ENCODE data around the gene FYN. TPM values are rescaled to one million over a fixed set of nuclear protein-coding genes. Genes with fewer than 3 reads are reported as not detected.

The FYN gene
- total RNA-seq, 1 experiment from 2014 or later, result 18.5 TPM

DNA sequence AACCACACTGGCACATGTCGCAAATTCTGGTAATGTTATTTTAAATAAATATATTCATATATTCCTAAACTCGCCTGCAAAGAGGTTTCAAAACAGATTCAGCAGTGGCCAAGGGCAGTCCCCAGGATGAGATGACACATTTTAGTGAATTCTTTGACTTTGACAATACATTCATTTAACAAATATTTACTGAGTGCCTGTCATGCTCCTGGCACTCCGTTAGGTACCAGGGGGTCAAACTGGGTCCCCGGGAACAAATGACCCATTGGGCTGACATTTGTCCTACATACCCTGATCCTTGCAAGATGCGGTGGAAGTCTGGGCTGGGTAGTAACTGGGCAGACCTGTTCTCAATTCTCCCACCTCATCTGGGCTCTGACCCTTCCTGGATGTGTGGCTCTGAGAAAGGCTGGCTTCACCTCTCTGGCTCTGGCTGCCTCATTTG, 74.9 kb downstream of the FYN start (continued):
- no peak for TF ChIP-seq YY1 (IDR thresholded peaks at IDR 0.05; ENCODE audit: extremely low read depth, insufficient replicate concordance, low read depth, low read length)
- TF ChIP-seq EGR1 (IDR thresholded peaks at IDR 0.05; ENCODE audit: low read depth), result no peak
- no peak for TF ChIP-seq ZNF274 (IDR thresholded peaks at IDR 0.05; ENCODE audit: low read depth, low read length)
- TF ChIP-seq EZH2phosphoT487 (IDR thresholded peaks at IDR 0.05; ENCODE audit: borderline replicate concordance), result no peak
- TF ChIP-seq POLR2A (IDR thresholded peaks at IDR 0.05; ENCODE audit: borderline replicate concordance, extremely low read depth, insufficient read depth, insufficient read length), result no peak
- TF ChIP-seq, protein P1, sequence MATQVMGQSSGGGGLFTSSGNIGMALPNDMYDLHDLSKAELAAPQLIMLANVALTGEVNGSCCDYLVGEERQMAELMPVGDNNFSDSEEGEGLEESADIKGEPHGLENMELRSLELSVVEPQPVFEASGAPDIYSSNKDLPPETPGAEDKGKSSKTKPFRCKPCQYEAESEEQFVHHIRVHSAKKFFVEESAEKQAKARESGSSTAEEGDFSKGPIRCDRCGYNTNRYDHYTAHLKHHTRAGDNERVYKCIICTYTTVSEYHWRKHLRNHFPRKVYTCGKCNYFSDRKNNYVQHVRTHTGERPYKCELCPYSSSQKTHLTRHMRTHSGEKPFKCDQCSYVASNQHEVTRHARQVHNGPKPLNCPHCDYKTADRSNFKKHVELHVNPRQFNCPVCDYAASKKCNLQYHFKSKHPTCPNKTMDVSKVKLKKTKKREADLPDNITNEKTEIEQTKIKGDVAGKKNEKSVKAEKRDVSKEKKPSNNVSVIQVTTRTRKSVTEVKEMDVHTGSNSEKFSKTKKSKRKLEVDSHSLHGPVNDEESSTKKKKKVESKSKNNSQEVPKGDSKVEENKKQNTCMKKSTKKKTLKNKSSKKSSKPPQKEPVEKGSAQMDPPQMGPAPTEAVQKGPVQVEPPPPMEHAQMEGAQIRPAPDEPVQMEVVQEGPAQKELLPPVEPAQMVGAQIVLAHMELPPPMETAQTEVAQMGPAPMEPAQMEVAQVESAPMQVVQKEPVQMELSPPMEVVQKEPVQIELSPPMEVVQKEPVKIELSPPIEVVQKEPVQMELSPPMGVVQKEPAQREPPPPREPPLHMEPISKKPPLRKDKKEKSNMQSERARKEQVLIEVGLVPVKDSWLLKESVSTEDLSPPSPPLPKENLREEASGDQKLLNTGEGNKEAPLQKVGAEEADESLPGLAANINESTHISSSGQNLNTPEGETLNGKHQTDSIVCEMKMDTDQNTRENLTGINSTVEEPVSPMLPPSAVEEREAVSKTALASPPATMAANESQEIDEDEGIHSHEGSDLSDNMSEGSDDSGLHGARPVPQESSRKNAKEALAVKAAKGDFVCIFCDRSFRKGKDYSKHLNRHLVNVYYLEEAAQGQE (IDR thresholded peaks at IDR 0.05; ENCODE audit: low read depth), result no peak
- TF ChIP-seq, protein P2, sequence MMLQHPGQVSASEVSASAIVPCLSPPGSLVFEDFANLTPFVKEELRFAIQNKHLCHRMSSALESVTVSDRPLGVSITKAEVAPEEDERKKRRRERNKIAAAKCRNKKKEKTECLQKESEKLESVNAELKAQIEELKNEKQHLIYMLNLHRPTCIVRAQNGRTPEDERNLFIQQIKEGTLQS (IDR thresholded peaks at IDR 0.05), result no peak

DNA sequence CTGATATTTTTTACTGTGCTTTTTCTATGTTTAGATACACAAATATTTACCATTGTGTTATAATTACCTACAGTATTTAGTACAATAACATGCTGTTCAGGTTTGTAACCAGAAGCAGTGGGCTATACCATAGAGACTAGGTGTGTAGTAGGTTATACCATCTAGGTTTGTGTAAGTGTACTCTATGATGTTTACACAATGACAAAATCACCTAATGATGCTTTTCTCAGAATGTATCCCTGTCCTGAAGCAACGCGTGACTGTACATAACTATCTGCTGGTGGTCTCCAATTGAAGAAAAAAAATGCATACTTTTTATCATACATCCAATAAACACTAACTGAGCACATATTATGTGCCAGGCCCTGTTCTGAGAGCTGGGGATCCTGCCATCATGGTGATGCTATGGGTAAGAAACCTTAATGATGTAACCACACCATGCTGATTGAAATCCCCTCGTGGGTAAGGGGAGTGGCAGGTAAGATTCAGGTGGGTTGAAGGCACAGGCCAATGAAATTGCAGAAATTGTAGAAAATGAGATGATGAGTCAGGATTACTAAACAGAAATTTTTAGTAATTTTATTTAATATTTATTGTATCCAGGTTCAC, 76.8 kb downstream of the FYN start:
- Histone ChIP-seq H3K9ac (ENCODE audit: low read length) (no peak overlapping the region), H2AFZ (ENCODE audit: low read depth, low read length, poor library complexity, severe bottlenecking) (no peak overlapping the region), H3K4me2 (ENCODE audit: low read length) (no peak overlapping the region), H3K4me1 (ENCODE audit: control insufficient read depth in 1 of 2, insufficient read depth in 2 of 2, low read length in 2 of 2) (no peaks in the 10 kb centered on the region), H3K9me3 (ENCODE audit: control insufficient read depth in 1 of 2, insufficient read depth in 1 of 2, low read depth in 1 of 2, low read length in 2 of 2) (no peaks in the 10 kb centered on the region), H3K27ac (ENCODE audit: low read depth, low read length) (no peak overlapping the region), H3K36me3 (ENCODE audit: control insufficient read depth in 1 of 2, insufficient read depth in 2 of 2, low read length in 2 of 2) (no peaks in the 10 kb centered on the region), H4K20me1 (ENCODE audit: insufficient read depth) (no peaks in the 10 kb centered on the region), H3K27me3 (ENCODE audit: insufficient read depth, low read length) (no peaks in the 10 kb centered on the region), H3K4me3 (replicated peaks in 1 of 2; ENCODE audit: low read depth in 1 of 2, low read length in 2 of 2) (no peak overlapping the region), H3K9me2 (ENCODE audit: insufficient read depth) (no peaks in the 10 kb centered on the region), H3K79me2 (ENCODE audit: insufficient read depth, low read length) (no peaks in the 10 kb centered on the region)
- intact Hi-C loops (cut with micrococcal nuclease), result no loop called here
- DNase-seq (ENCODE audit: low read depth, low spot score), result no peak
- ChIA-PET RAD21 (ENCODE audit: low non-redundant PET in 1 of 2, low total read pairs in 2 of 2, uncharacterized antibody in 2 of 2, unreplicated experiment in 2 of 2) (no interaction called here), CTCF (no interaction called here), POLR2A (no interaction called here)
- BruUV-seq (replicated peaks), result no TSS peak
- ATAC-seq, result no peak
- TF ChIP-seq, protein P3, sequence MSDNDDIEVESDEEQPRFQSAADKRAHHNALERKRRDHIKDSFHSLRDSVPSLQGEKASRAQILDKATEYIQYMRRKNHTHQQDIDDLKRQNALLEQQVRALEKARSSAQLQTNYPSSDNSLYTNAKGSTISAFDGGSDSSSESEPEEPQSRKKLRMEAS (IDR thresholded peaks at IDR 0.05), result no peak
- no peak for TF ChIP-seq RAD21 (IDR thresholded peaks at IDR 0.05; ENCODE audit: low read depth)
- TF ChIP-seq SIN3A (IDR thresholded peaks at IDR 0.05; ENCODE audit: low read depth), result no peak
- TF ChIP-seq, protein P1 (IDR thresholded peaks at IDR 0.05; ENCODE audit: low read depth), result no peak
- TF ChIP-seq, protein P4, sequence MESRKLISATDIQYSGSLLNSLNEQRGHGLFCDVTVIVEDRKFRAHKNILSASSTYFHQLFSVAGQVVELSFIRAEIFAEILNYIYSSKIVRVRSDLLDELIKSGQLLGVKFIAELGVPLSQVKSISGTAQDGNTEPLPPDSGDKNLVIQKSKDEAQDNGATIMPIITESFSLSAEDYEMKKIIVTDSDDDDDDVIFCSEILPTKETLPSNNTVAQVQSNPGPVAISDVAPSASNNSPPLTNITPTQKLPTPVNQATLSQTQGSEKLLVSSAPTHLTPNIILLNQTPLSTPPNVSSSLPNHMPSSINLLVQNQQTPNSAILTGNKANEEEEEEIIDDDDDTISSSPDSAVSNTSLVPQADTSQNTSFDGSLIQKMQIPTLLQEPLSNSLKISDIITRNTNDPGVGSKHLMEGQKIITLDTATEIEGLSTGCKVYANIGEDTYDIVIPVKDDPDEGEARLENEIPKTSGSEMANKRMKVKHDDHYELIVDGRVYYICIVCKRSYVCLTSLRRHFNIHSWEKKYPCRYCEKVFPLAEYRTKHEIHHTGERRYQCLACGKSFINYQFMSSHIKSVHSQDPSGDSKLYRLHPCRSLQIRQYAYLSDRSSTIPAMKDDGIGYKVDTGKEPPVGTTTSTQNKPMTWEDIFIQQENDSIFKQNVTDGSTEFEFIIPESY (IDR thresholded peaks at IDR 0.05; ENCODE audit: extremely low read depth, insufficient replicate concordance, low read length), result no peak
- no peak for TF ChIP-seq SRF (IDR thresholded peaks at IDR 0.05; ENCODE audit: low read depth)
- TF ChIP-seq CBX3 (IDR thresholded peaks at IDR 0.05; ENCODE audit: low read depth), result no peak
- TF ChIP-seq JUND (IDR thresholded peaks at IDR 0.05), result no peak
- no peak for TF ChIP-seq TCF7L2 (IDR thresholded peaks at IDR 0.05; ENCODE audit: borderline replicate concordance, extremely low read depth, insufficient read depth, insufficient read length)
- TF ChIP-seq EZH2 (IDR thresholded peaks at IDR 0.05), result no peak
